Loucy (cell line): ENCODE measurements around the gene PLEKHS1.

Source experiments
- EZH2phosphoT487 ChIP-seq: fragments of 200-600 bp; IDR thresholded peaks from 2 replicates; pipeline ENCODE4 v1.6.1; 2018; ENCODE audit warnings: antibody characterized with exemption, mild to moderate bottlenecking, moderate library complexity, borderline replicate concordance
- TF ChIP-seq, protein P1 (sequence below): fragments of 200-600 bp; sonication (generic); conservative IDR thresholded peaks from 2 replicates; pipeline ENCODE4 v1.5.1; 2014; ENCODE audit warnings: mild to moderate bottlenecking, antibody characterized with exemption, low read length

DNA sequence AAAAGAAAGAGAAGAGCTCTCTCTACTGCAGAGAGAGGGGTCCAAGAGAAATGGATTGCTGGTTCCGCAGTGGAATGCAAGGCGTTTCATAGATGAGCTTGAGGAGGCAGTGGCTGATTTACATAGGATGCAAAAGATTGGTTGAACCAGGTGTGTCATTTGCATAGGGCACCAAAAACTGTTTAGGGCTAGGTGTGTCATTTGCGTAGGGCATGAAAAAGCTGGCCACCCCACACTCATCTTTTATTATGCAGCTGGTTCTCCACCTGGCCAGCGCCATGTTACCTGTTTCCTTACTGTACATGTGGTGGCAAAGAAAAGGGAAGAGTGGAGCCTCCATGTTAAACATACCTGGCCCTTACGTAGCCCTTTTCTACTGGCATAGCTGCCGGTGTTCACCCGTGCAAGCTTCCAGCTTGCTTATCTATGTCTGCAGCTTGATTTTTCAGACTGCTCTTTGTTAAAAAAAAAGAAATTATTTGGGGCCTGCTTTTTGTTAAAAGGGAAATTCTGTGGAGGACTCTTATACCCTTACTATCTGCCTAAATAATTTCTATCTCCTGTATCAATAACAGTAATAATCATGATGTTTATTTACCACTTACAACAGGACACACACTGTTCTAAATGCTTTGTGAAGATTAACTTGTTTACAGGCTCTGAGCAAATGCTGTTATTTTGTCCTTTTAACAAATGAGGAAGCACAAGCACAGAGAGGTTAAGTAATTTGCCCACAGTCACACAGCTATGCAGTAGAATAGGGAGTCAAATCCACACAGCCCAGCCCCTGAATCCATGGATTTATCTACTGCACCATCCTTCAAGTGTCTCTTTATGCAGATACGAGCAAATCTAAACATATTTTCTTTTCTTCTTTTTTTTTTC, 38.5 kb upstream of the PLEKHS1 start:
- TF ChIP-seq, protein P1, sequence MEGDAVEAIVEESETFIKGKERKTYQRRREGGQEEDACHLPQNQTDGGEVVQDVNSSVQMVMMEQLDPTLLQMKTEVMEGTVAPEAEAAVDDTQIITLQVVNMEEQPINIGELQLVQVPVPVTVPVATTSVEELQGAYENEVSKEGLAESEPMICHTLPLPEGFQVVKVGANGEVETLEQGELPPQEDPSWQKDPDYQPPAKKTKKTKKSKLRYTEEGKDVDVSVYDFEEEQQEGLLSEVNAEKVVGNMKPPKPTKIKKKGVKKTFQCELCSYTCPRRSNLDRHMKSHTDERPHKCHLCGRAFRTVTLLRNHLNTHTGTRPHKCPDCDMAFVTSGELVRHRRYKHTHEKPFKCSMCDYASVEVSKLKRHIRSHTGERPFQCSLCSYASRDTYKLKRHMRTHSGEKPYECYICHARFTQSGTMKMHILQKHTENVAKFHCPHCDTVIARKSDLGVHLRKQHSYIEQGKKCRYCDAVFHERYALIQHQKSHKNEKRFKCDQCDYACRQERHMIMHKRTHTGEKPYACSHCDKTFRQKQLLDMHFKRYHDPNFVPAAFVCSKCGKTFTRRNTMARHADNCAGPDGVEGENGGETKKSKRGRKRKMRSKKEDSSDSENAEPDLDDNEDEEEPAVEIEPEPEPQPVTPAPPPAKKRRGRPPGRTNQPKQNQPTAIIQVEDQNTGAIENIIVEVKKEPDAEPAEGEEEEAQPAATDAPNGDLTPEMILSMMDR = no peak
- TF ChIP-seq EZH2phosphoT487 = no peak
